GM20000 (cell line): ENCODE results near the gene PAPPA.

Experiments
- DNase-seq: peaks from one replicate; pipeline ENCODE4 v3.0.0; 2012; ENCODE audit warnings: low spot score
- CTCF ChIP-seq: IDR thresholded peaks from 2 replicates; pipeline ENCODE4 v1.5.1; 2012; ENCODE audit warnings: mild to moderate bottlenecking, control low read depth; ENCODE audit errors: extremely low read depth, missing control alignments

The PAPPA gene

GRCh38 chr9:116174347-116174746, 20.8 kb downstream of the PAPPA start:
- TF ChIP-seq CTCF = no peak
- DNase-seq = no peak

GRCh38 chr9:116175614-116176013, 22.0 kb downstream of the PAPPA start:
- no peak for TF ChIP-seq CTCF
- no peak for DNase-seq

GRCh38 chr9:116178481-116179211, 25.1 kb downstream of the PAPPA start:
- no peak for DNase-seq
- no peak for TF ChIP-seq CTCF

- no peak for DNase-seq
- no peak for TF ChIP-seq CTCF
Measured at GRCh38 chr9:116179568-116179967, 26.0 kb downstream of the PAPPA start.

- TF ChIP-seq CTCF = no peak
- no peak for DNase-seq
Measured at GRCh38 chr9:116181853-116182610, 28.4 kb downstream of the PAPPA start.

GRCh38 chr9:116182876-116183275, 29.3 kb downstream of the PAPPA start:
- DNase-seq = no peak
- TF ChIP-seq CTCF = no peak

- no peak for TF ChIP-seq CTCF
- DNase-seq = no peak
Measured at GRCh38 chr9:116187570-116188170, 34.1 kb downstream of the PAPPA start.
